GM19438 (cell line): Measurements from ENCODE around the gene ARHGAP1.
"Not testable (repeated sequence)": the region's sequence is repeated elsewhere in the genome, so short reads cannot be mapped to it uniquely, and the experiment has no call there.

ENCODE experiments used
- ATAC-seq: cut with Tn5 transposase; IDR thresholded peaks from one replicate; pipeline ENCODE4 v1.9.1; 2021; ENCODE audit warnings: low read depth; ENCODE audit not compliant: unreplicated experiment

Gene ARHGAP1

DNA sequence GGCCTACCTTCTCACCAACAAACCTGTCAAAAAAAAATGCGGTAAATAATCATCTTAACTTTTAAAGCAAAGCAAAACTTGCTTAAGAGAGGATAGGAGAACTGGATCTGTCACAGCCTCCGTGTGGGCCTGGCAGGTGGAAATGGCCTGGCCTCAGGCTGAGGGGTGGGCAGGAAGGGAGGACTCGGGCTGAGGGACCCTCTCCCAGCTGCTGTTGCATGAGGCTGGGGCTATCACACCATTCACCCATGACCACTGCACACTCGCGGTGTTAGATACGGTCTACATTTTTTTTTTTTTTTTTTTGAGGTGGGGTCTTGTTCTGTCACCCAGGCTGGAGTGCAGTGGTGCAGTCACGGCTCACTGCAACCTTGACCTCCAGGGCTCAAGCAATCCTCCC, 24.5 kb downstream of the ARHGAP1 start:
- no peak for ATAC-seq

DNA sequence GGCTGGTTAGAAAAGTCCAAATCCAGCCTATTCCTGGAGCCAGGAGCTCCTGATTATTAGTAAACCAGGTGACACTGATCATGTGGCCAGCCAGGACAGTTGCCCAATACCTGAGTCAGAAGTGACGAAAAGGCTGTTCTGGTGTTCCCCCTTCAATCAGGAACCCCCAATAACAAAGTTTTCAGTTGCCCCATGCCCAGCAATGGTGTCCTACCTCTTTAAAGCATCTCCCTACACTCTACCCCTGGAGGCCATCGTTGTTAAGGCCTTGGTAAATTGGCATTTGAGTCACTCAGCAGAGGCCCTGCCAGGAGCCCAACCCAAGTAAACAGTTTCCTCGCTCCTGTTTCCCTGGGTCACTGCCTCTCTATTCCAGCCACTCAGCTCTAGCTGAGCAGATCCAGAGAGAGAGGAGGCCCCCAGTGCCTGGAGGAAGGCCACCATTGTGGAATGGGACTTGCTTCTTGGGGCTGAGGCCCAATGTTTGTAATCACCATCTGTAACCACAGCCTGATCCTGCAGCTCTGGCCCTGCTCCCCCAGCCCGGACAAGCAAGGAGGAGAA, 25.0 kb downstream of the ARHGAP1 start:
- ATAC-seq, result no peak

DNA sequence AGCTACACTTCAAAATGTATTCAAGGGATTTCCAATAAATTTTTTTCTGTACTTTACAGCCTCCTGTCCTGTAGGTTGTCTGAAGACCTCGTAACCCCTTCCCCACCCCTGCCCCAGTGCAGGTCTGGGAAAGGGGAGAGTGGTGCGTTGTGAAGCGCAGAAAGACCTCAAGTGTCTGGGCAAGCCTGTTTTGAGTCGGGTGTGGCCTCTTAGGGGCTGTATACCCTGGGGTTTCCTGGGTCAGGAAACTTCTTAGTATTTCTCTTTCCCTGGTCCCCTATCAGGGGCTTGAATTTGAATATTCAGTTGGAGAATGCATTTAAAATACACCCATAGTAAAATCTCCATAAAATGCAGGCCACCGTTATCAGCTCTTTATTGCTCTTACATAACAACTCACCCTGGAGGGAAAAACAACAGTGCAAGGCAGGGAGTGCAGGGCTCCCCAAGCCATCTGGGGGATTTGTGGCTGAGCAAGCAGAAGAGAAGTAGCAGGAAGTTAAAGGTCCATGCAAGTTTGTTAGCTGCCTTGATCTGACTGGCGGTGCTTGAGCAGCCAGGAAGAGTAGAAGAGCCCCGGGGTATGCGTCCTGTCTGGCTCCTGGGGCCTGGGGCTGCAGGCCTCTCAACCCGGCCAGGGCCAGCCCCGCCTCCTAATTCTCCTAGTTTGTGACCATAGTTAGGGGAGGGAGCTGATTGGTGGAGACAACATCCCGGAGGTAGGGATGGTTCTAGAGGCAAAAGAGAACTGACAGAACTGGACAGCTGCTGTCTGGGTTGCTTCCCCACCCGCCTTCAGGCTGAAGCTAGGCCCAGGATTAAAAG, 25.7 kb downstream of the ARHGAP1 start:
- ATAC-seq, result no peak

DNA sequence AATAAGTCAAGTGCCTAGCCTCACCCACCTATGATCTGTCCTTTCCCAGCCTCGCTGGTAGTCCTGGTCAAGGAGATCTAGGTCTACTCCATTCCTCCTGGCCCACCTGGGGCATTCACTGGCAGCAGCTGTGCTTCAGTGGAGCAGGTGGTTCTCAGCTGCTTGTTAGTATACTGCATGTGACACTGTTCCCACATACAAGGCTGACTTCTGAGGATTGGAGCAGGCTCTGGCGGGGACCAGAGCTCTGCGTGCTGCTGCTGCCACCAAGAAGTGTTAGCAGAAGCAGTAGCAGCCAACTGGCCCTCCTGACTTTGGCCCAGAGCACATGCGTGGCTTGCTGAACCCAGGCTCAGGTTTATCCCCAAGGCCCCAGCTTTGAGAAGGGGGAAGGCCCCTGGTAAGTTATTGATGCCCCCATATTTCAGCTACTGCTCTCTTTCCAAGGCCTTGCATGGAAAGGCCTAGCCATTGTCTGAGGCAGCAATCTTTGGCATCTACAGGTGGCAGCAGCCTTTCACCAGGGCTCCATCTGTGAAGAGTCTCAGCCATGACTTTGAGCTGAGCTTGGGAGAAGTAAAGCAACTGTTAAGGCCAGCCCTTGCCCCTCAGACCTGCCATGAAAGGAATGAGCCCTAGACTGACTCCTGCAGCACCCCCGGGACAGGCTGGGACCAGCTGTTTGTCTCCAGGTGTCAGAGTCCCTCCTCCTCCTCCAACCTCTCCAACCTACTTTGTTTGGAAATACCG, 26.5 kb downstream of the ARHGAP1 start:
- ATAC-seq, result no peak

DNA sequence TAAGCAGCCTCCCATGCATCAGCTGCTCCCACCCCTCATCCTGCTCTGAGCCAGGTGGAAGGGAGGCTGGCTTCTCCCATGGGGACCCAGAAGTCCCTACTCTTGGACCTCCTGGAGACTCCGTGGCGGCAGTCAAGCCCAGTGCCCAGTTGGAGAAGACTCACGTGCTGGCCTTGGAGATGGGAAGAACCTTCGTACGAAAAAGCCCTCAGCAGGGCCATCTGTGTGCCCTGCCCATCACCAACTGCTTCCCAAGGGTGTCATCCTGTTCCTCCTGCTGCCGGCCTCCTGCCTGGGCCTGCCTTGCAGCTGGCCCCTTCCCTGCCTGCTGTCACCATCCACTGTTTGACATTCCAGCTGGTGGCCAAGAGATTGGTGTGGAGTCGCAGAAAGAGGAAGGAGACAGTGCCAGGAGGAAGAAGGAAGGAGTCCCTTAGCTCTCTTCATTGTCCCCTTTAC, 28.0 kb downstream of the ARHGAP1 start:
- no peak for ATAC-seq

DNA sequence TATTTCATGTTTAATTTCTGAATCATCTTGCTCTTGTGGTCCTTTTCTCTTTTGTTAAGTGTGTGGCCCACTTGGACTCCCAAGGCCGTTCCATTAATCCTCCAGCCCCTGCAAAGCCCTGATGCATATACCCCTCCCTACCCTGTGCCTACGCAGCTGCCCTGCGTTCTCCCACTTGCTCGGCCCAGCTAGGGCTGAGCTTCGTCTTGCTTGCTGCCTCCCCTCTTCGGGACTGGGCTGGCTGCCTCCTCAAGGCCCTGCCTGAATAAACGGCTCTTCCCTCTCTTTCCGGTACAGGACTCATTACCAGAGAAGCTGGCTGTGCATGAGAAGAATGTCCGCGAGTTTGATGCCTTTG, 28.5 kb downstream of the ARHGAP1 start:
- ATAC-seq, result no peak

DNA sequence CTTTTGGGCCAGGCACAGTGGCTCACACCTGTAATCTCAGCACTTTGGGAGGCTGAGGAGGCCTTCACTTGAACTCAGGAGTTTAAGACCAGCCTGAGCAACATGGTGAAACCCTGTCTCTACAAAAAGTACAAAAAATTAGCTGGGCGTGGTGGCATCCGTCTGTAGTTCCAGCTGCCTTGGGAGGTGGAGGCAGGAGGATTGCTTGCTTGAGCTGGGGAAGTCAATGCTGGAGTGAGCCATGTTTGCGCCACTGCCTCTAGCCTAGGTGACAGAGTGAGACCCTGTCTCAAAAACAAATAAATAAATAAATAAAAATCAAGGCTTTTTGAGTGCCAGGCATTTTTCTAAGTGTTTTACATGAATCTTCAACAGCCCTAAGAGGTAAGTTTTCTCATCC, 29.9 kb downstream of the ARHGAP1 start:
- ATAC-seq, result not testable (repeated sequence)

DNA sequence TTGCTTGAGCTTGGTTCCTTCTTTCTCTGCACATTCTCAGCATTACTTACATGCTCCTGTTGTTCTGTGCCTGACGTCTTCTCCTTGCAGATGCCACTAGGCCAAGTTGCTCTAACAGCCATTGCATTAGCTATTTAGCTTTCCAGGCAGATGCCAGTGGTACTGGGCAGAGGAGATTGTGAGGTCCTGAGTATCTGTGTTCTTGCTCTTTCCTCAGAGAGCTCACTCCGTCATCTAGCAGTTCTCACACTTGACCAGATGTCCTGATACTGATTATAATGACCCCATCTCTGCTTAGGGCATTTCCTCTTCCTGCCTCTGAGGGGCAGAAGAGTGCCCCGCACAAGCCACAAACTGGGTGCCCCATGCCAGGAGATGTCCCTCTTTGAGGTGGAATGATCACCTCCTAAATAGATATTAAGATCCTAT, 30.7 kb downstream of the ARHGAP1 start:
- ATAC-seq, result no peak

DNA sequence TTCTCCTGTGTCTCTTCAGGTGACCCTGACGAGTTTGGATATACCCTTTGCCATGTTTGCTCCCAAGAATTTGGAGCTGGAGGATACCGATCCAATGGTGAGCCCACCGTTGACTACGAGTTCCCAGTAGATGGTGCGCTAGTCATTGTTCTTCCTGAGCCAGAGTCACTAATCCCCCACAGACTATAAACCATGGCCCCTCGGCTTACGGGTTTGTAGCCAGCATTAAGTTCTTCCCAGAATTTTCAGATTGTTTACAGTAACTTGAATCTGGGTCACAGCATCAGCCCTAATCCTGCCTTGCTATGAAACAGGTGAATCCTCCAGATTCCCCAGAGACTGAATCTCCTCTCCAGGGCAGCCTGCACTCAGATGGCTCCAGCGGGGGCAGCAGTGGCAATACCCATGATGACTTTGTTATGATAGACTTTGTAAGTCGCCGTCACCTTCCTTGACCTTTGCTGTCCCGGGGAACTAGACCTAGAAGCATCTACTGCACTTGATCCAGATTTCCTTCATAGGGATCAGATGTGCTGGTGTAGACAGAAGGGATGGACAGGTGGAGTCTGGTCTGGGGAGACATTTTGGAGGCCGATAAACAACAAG, 31.8 kb downstream of the ARHGAP1 start:
- ATAC-seq, result no peak

DNA sequence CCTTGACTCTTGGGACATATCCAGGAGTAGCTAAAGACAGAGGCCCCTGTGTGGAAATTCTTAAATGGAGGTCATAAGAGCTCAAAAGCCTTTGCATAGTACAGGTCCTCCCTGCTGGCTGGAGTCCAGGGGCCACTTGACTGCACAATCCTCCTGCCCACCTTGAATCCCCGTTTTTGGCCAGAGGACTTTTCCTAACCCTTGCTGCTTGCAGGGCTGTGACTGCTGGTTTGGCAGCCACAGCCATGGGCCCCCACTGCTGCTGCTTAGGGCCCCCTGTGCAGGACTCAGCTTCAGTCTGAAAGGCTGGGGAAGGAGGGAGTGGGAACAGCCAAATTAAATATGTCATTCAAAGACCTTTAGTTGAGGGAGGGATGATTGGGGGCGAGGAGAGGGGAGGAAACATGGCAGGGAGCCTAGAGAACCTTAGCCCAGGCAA, 33.4 kb downstream of the ARHGAP1 start:
- ATAC-seq, result no peak

DNA sequence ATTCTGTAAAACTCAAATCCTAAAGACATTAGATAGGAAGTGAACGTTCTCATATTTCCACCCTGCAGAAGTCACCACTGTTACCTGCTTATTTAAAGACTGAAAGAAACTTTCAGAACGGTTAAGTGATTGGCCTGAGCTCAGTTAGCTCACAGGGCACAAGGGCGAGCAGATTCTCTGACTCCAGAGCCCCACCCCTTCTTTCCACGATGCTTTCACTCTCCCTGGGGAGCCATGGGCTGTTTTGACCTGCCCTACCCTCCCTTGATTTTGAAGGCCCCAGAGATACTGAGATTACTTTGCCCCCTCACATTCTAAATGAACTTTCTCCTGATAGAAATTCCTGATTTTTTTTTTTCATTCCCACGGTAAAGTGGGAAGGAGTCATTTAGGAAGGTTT, 33.9 kb downstream of the ARHGAP1 start:
- no peak for ATAC-seq

DNA sequence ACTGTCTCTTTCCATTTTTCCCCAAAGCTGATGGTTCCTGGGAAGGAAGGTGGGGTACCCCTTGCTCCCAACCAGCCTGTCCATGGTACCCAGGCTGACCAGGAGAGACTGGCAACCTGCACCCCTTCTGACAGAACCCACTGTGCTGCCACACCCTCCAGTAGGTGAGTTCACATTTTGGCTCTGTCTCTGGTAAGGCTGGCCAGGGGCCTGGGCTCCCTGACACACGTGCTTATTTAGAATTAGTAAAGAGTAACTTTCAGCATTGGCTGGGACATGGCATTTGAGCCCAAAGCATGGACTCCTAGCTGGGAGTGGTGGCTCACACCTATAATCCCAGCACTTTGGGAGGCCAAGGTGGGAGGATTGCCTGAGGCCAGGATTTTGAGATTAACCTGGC, 35.1 kb downstream of the ARHGAP1 start:
- no peak for ATAC-seq

DNA sequence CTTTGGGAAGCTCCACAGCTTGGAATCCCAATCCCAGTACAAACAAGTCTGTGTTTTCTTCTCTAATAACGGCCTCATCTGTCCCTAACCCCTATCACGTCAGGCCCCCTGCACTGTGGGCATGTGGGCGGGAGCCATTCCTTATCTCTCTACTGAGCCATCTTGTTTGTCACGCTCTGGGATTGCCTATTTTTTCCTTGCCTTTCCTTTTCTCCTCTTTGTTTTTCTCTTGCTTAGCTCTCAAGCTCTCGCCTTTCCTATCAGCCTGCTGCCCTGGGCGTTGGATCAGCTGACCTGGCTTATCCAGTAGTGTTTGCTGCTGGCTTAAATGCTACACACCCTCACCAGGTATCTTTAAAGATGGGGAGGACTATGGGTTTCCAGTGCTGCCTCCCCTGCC, 35.8 kb downstream of the ARHGAP1 start:
- no peak for ATAC-seq

DNA sequence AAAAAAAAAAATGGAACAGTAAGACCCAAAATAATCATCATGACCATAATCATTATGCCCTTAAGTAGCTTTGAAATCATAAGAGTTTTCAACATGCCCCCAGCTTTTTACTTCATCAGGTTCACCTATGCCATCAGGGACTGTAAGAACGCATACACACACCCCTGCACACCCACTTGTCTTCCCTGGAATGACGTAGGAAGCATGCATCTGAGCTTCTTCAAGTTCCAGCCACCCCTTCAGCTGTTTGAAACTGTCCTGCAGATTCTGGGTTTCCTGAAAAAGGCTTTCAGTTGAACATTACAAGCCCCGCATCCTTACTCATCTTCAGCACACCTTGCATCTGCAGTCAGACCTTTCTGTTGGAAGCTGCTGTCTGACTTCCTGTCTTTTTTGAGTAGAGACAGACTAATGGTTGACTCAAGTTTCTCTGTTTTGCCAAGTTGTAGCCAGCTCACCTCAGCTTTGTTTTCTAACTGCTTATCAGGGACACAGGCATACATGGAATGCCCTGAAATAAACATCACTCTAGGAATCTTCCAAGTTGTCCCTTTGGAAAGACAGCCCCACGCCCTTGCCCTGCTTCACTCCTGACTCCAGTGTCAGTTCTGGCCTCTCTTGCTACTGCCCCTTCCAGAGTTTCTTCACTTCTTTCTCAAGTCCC, 37.0 kb downstream of the ARHGAP1 start:
- ATAC-seq, result no peak

DNA sequence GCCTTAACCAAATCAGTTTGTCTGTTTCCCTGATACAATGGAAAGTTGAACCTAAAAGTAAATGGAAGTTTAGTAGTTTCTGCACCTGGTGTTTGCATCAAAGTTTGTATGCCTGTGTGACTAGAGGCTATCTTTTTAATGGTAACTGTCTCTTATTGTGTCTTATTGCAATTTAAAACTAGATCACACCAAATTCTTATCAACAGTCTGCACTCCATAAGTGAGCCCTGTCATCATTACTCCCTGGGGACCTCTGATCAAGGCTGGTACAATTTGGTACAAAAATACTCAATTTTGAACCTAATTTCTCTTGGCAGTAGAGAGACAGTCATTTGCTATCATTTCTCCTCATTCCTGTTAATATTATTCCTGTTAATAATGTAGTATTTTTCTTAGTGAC, 38.1 kb downstream of the ARHGAP1 start:
- no peak for ATAC-seq

DNA sequence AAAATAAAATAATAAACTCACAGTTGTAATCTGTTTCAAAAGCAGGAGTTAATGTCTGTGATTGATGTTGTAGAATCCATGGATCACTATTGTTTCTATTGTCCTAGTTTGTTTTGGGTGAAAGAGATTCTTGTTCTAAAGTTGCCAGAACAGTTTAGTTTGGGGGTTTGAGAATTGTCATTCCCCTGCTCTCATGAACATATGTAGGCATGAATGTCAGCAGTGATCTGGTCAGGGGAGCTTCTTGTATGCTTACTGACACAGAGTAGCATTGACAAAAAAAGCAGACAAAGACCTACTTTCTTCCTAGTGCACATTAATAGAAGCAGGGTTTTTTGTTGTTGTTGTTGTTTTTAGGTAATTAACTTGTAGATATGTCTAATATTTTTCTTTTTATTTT, 38.6 kb downstream of the ARHGAP1 start:
- ATAC-seq, result no peak

DNA sequence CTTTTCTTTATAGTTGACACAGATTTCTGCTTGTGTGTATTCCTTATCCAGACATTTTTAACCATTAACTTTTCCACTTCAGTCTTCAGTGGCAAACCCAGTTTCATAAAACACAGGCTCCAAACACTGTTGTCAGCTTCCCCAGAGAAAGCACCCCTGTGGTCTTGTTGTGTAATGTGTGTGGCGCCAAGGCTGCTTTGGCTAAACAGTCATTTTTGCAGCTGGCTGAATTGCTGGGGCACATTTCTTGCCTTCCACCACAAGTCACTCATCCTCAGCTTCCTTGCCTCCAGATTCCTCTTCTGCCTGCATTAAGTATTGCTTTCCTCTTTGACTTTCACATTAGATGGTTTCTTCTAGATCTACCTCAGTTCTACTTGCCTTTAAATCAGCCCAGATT, 40.5 kb downstream of the ARHGAP1 start:
- ATAC-seq, result no peak

DNA sequence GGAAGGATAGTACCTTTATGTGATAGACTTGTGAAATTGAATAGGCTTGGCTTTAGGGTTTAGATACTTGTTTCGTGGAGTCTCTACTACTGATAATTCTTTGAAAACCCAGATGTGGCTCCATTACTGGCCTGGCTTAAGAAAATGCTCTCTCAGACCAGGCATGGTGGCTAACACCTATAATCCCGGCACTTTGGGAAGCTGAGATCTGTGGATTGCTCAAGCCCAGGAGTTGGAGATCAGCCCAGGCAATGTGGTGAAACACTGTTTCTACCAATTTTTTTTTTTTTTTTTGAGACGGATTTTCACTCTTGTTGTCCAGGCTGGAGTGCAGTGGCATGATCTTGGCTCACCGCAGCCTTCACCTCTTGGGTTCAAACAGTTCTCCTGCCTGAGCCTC, 42.2 kb downstream of the ARHGAP1 start:
- no peak for ATAC-seq

DNA sequence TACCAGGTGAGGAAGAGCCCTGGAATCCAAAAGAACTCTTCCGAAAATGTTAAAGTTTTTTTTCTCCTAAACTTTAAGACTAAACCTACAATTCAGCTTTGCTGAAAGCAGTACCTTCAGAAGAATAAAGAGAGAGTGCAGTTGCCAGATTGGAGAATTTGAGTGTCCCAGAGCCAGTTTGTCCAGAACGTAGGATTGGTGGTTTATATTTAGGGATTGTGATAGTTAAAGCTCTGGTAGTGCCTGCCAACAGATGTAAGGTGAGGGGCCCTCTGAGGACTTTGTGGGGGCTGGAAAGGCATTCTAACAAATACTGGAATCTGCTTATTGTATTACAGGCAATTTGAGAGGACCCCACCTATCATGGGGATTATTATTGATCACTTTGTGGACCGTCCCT, 43.2 kb downstream of the ARHGAP1 start:
- no peak for ATAC-seq

DNA sequence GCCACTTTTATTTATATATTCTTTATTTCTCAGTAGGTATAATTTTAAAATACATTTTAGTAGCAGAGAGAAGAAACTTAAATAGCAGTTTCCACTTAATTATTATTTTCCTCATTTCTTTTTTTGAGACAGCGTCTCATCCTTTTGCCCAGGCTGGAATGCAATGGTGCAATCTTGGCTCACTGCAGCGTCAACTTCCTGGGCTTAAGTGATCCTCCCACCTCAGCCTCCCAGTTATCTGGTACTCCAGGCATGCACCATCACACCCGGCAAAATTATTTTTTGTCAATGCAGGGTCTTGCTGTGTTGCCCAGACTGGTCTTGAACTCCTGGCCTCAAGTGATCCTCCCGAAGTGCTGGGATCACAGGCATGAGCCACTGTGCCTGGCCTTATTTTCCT, 44.8 kb downstream of the ARHGAP1 start:
- no peak for ATAC-seq
